ENCODE measurements around the gene VWA3B.

The VWA3B gene

DNA sequence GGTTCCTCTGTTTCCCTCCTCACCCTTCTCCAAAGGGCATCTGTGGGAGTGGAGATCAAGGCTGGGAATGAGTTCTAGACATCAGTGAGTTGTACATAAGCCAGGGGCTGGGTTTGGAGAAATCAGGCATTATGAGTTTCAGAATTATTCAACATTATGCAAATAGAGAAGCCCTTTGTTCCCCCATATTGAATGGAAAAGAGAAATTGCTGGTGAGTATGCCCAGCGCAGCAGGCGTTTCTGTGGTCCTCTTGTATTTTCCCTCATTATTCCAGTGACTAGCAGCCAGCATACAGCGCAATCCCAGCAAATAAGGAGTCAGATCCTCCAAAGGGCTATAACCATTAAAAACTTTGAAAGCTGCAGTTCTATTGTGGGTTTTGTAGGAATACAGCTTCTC lies 94.4 kb downstream of the VWA3B start:
- DNase-seq = no peak

DNA sequence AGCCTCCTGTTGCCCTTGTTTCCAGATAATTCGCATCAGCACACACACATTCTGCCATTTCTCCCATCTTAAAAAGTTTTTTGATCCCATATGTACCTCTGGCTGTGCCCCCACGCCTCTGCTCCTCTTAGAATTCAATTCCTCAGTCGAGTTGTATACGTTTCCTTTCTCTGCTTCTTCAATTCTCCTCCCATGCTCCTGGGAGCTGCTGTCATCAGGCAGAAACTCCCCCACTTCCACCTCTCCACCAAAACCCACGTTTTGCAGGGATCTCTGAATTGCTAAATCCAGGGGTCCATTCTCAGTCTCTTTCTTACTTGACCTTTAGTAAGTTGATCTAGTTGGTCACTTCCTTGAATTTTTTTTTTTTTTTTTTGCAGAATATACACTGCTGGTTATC lies 98.8 kb downstream of the VWA3B start:
- no peak for DNase-seq

DNA sequence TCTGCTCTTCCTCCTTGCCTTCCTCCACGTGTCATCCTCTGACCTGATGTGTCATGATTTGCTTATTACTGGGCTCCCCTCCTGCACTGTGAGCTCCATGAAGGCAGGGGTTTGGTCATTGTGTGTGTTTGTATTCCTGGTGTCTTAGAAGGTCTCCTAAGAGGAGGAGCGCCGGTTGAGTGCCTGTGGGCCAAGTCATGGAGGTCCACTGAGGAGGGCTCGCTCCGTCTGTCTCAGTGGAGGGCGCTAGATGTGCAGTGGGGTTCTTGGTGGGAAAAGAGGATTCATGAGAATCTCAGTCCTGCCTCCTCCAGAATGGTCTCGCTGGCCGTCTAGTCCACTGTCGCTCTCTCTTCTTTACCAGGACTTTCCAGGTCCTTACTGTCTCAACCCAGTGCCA lies 100.2 kb downstream of the VWA3B start:
- no peak for DNase-seq

DNA sequence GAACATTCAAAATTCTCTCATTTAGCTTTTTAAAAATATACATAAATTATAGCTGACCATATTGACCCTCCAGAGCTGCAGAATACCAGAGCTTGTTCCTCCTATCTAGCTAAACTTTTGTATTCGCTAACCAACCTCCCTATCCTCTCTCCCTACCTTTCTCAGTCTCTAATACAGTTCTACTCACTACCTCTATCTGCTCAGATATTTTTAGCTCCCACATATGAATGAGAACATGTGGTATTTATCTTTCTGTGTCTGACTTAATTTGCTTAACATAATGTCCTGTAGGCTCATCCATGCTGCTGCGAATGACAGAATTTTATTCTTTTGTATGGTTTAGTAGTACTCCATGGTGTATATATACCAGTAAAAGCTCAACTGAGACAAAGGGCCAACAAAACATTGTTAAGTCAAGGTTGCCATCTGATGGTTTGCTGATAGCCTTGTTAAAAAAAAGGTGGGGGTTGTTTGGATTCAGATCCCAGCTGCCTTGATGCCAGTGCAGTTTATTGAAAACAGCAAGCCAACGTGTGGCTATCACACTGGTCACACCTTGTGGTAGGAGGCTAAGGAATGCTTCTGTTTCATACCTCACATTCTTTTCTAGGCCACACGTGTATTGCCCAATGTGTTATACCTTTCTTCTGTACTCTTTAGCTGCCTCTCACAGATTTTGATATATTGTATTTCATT lies 101.5 kb downstream of the VWA3B start:
- no peak for DNase-seq

DNA sequence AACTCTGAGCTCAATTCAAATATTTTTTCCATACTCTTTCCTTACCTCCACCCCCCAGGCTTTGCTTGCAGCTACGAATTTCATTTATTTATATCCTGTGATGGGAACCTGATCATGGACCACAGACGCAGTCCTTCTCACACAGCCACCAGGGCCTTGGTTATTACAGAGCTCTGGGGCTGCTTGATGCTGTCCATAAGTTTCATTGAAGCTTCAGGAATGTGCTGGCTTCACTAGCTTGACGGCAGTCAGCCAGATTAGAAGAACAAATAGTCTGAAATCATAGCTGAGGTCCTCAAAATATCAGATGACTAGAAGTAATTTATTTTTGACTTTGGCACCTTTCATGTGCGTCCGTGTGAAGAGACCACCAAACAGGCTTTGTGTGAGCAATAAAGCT lies 104.9 kb downstream of the VWA3B start:
- no peak for DNase-seq

DNA sequence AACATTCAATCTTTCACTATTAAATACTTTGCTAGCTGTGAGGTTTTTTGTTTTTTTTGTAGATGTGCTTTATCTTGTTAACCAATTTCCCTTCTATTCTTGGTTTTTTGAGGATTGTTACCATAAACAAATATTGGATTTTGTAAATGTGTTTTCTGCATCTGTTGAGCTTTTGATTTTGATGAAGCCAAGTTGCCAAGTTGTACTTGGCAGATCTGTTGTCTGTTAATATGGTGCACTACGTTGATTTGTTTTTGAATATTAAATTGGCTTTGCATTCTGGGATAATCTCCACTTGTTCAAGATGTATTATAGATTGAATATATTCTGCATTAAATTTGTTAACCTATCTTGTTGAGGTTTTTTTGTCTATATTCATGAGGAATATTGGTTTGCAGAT lies 114.6 kb downstream of the VWA3B start:
- DNase-seq = no peak

DNA sequence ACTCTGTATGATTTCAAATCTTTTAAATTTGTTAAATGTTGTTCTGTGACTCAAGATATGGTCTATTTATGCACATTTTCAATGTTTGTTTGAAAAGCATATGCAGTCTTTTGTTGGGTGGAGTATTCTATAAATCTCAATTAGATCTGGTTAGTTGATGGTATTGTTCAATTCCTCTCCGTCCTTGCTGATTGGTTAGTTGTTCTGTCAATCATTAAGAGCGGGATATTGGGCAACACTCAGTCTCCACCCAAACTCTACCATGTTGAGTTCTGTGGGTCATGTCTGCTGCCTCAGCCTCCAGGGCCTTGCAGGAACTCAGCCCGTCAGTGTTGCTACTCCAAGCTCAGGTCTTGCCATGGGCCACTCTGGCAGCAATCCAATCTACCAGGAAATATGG lies 118.9 kb downstream of the VWA3B start:
- DNase-seq = no peak

DNA sequence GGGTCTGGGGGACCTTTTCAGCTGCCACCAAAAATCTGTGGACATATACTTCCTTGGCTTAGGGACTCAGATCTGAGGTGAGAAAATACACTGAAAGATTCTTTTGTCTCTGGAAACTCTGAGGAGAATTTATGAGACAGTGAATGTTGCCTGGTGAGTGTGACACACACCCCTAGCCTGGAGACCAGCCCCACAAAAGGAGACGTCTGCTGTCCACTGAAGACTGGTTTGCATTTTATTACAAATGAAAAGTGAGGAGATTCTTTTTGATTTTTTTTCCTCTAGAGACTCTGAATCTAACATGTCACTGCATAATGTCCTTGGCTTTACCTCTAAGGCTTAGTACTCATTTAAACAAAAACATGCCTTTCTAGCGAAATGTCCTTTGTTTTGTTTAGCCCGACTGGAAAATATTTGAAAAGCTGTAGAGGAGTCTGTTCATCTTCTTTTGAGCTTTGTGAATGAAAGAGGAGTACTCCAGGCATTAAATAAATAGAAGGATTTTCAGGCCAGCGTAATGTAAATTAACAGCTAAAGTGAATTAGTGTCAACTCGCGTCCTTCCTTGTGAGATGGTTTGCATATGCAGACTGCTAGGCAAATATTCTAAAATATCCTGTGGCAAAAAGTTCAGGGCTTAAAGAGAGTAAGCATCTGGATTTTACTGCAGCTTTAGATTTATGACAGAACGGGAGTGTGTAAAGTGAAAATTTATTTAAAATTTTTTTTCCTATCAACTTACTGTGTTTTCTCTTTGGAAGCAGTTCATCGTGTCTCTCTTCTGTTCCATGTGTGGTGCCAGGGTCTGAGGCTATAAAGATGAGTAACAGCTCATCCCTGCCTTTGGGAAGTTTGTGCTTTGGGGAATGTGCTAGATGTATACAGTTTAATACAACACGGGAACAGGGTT lies 125.4 kb downstream of the VWA3B start:
- DNase-seq = no peak

DNA sequence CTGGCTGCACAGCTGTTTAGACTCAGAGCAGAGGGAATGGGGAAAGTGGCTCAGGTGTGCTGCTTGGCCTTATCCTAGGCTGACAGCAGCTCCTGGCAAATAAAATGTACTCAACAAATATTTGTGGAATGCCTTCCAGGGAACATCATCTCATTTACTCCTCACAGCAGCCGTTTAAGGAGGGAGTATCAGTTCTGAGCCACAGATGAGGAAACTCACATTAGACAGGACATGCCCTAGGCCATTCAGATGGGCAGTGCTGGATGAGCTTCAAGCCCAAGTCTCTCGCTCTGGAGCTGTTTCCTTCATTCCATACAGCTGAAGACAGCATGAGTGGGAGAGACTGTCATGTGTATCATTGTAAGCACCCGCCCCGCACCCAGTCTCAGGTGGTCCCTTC lies 129.6 kb downstream of the VWA3B start:
- no peak for DNase-seq

DNA sequence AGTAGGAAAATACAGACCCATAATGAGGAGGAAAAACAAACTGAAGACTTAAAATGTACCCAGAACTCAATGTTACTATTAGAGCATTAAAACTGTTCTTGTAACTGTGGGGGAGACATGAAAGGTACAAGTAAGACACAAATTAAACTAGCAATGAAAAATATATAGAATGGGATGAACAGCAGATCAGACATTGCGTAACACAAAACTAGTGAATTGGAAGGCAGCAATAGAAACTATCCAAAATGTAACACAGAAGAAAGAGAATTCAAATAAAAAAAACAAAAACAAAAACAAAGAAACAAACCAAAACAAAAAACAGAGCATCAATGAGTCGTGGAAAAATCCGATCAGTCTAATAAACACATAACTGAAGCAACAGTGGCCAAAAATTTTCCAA lies 132.2 kb downstream of the VWA3B start:
- no peak for DNase-seq

DNA sequence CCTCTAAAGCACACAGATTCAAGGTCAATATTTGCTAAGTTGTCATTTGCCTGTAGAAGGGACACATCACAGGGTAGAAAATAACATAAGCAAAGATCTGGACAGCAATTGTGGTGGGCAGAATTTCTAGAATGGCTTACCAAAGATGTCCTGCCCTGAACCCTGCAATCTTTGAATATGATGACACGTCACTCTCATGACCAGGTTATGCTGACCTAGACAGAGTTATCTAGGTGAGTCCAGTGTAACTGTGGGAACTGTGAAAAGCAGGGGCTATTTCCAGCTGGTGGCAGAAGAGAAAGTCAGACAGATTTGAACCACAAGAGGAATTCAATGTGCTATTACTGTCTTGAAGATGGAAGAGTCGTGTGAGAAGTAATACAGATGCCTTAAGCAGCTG lies 147.0 kb downstream of the VWA3B start:
- DNase-seq = no peak

DNA sequence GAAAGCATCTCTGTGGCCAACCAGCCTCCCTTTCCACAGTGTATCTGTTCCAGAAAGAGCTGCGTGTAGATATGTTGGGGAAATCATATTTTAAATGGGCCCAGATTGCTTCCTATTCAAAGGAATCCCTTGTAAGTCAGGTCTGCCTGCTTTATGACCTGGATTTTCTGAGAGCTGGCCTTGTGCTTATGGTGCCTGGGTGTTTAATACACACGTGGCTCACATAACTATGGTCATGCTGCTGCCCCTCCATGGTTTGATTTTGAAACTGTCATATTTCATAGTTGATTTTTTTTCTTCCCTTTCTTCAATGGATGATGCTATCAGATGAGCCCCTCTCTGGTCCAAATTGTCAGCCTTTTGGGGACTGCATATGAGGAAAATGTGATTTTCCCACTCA lies 147.8 kb downstream of the VWA3B start:
- DNase-seq = no peak

DNA sequence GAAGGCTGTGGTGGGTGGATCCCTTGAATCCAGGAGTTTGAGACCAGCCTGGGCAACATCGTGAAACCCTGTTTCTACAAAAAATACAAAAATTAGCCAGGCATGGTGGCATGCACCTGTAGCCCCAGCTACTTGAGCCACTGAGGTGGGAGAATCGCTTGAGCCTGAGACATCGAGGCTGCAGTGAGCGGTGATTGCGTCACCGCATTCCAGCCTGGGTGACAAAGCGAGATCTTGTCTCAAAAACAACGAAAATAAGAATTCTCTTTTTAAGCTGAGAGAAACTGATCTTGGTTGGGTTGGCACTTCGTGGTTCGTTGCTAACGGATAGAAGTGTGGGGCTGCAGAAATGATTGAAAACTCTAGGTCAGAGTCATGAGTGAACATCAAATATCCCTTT lies 150.0 kb downstream of the VWA3B start:
- no peak for DNase-seq

DNA sequence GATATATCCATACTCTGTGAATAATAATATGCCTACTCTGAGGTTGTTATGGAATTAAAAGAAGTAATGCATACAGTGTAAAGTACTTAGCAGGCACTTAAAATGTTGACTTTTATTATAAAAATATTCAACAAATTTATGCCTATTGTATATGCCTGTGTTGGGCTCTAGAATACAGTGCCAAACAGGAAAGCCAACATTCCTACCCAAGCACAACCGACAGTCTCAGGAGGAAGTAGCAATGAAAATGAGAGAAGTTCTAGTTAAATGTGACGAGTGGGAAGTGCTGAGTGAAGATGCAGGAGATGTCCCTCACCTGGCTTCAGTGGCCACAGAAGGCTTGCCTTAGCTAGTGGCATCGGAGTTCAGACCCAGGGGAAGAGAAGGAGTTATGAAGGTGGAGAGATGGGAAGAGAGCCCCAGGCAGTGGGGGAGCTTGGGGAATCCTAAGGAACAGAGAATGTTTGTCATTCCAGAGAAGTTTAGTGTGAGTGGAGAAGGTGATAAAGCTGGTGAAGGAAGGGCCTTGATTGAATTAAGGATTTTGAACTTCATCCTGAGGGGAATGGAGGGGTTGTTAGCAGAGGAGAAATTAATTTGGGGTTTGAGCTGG lies 153.9 kb downstream of the VWA3B start:
- no peak for DNase-seq

DNA sequence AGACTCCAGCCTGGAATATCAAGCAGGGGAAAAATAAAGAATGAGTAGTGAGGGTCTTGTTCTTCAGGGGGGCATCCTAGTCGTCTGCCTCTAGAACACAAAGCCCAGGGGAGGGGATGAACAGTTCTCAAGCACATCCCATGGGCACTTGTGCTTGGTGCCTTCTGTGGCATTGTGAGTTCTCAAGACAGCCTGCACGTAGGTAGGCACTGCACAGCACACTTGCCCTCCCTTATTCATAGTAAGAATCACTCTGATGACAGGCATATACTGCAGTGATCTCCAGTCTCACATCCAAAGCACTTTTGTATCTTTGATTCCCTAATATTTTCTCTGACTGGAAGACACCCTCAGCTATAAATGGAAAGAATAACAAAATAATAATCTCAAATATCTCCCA lies 154.6 kb downstream of the VWA3B start:
- no peak for DNase-seq

DNA sequence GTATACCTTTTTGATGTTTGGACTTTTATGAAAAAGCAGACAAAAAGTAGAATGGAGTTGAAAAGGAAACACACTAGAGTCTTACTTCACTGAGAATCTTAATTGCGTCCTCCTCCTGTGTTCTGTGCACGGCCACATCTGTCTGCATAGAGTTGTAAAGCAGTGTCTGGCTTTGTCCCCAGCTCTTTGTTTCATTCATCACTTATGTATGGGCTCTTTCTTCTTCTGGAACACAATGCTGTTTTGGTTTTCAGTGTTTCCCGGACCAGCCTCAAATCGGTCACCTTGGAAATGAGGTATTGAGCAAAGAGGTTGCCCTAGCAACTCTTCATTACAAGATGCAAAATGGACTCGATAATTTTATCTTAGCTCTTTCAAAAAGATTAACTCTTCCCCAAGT lies 155.0 kb downstream of the VWA3B start:
- no peak for DNase-seq

DNA sequence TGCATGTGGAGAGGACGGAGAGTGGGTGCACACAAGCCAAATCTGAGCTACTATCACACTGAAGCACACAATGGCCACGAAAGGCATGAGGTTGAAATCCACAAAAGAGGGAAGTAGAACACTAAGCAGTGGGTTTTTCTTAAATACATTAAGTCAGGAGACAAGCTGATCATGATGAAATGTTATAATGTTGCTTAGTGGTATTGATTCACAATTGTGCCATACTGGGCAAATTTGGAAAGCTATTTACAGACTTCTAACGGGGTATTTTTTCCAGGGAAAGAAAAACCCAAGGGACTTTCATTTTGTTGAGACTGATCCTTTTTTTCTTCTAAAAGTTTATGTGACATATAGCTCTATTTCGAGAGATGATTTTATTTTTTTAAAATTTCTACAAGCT lies 158.5 kb downstream of the VWA3B start:
- no peak for DNase-seq

DNA sequence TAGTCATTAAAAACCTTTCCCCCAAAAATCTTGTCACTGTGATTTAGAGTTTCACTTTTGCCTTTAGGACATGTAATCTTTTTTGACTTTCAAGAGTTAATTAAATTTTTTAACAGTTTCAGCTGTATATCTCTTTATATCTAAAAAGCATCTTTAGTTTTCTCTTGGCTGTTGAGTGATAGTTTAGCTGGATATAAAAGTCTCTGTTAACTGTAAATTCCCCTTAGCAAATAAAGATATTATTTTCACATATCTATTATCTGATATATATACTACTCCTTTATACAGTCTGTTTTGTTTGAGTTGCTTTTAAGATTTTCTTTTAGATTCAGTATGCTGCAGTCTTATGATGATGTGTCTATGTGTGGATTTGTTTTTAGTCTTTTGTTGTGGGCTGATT lies 160.4 kb downstream of the VWA3B start:
- DNase-seq = no peak

DNA sequence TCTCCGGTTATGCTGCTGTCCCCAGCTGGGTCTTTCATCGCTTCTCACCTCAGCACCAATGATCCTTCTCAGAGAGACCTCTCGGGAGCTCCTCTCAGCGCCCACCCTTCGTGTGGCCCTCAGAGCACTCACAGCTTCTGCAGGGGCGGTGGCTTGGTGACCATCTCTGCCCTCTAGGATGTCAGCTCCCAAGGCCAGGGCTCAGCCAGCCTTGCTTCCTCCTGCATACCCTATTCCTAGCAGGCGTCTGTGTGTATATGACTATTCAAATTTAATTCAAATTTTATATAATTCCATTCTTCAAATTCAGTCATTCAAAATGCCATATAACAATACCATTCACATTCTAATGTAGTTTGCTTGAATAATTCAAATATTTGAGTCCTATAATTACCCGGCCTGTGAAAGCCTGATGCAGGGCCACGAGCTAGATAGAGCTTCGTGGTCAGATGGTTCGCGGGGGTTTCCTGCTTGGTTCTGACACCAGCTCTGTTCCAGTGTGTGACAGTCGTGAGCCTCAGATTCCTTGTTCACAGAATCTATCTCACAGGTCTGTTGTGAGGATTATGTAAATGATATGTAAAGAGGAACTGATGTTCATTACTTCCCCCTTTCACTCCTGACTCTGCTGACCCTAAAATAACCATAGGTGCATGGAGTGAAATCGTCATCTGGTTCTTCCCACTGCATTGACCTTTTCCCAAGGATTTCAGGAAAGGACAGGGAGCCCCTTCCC lies 165.2 kb downstream of the VWA3B start:
- no peak for DNase-seq

DNA sequence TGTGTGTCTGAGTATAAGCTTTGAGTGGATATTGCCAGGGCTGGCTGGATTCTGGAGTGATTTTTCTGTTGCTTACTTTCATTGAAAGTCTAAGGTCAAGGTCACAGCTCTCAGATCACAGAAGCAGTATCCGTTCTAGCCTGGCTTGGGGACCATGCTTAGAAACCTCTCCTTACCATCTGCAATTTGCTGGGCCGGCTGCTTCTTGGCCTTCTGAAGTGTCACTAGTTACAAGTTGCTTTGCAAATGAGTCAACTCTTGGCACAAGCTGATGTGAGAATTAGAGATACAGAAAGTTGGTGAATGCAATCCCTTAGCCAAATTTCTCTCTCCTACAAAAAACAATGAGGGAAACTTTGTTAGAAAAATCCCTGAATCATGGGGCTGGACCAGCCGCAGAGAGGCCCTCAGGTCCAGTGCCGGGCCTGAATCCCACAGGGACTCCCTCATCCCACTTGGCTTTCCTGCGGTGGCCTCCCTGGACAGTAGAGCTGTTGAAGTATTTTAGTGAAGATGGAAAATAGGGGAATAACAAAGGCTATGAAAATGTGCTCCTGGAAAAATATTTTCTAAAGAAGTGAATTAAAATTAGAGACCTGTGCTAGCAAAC lies 166.6 kb downstream of the VWA3B start:
- DNase-seq = no peak

DNA sequence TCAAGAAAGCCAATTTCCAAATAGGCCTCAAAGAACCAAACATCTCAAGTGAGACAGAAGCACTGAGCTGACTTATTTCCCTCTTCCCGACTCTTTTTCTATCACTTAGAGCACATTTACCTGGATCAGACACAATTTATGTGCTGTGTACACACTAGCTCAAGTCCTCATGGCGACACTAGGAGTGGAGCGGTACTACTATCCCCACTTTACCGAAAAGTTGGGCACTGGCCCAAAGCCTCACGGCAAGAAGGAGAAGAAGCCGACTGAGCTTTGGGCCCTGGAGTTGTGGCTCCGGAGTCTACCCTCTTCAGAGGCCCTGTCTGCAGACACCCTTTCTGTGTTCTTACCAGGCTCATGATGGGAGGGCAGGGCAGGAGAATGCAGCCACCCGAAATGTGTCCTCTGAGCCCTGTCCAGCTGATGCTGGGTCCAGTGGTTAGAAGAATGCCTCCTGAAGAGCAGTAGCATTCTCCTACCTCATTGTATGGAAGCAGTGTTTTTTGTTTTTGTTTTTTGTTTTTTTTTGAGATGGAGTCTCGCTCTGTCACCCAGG lies 167.6 kb downstream of the VWA3B start:
- DNase-seq = no peak

DNA sequence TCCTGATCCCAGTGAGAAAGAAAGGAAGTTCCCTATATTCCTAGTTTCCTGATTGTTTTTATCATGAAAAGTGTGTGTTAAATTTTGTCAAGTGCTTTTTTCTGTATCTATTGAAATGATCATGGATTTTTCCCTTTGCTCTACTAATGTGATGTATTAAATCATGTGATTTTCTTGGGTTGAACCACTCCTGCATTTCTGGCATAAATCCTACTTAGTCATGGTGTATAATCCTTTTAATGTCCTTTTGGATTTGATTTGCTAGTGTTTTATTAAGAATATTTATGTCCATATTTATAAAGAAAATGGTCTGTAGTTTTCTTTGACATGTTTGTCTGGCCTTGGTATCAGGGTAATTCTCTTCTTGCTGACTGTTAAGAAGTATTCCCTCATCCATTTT lies 171.9 kb downstream of the VWA3B start:
- no peak for DNase-seq

DNA sequence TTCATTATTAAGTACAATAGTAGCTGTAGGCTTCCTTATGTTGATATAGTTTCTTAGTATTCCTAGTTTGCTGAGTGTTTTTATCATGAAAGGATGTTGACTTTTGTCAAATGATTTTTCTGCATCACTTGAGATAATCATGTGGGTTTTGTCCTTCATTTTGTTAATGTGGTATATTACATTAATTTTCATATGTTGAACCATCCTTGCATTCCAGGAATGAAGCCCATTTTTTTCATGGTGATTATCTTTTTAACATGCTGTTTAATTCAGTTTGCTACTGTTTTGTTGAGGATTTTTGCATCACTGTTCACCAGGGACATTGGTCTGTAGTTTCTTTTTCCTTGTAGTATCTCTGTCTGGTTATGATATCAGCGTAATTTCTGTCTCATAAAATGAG lies 176.4 kb downstream of the VWA3B start:
- no peak for DNase-seq

Measured in COR-L47 (cell line).